ENCODE measurements around the gene LTC4S. TPM values are rescaled to one million over a fixed set of nuclear protein-coding genes. Genes with fewer than 3 reads are reported as not detected.

LTC4S gene
- total and polyA plus RNA-seq, 2 experiments from 2014 or later = 5.8 to 10.1 TPM

DNA sequence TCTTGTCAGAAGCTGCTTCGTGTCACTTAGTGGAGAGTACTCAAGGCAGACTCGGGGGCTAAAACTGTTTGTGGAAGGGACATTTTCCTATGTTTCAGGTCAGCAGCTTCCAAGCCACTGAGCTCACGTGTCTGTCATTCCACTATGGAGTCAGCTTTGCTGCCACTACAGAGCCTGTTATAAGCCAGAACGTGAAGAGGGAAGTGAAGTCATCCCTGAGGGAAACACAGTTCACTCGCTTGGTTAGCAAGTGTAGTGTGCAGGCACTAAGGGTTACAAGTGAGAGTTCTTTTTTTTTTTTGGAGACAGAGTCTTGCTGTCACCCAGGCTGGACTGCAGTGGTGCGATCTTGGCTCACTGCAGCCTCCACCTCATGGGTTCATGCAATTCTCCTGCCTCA is 24.5 kb upstream of the LTC4S start (continued):
- TF ChIP-seq, protein P1, sequence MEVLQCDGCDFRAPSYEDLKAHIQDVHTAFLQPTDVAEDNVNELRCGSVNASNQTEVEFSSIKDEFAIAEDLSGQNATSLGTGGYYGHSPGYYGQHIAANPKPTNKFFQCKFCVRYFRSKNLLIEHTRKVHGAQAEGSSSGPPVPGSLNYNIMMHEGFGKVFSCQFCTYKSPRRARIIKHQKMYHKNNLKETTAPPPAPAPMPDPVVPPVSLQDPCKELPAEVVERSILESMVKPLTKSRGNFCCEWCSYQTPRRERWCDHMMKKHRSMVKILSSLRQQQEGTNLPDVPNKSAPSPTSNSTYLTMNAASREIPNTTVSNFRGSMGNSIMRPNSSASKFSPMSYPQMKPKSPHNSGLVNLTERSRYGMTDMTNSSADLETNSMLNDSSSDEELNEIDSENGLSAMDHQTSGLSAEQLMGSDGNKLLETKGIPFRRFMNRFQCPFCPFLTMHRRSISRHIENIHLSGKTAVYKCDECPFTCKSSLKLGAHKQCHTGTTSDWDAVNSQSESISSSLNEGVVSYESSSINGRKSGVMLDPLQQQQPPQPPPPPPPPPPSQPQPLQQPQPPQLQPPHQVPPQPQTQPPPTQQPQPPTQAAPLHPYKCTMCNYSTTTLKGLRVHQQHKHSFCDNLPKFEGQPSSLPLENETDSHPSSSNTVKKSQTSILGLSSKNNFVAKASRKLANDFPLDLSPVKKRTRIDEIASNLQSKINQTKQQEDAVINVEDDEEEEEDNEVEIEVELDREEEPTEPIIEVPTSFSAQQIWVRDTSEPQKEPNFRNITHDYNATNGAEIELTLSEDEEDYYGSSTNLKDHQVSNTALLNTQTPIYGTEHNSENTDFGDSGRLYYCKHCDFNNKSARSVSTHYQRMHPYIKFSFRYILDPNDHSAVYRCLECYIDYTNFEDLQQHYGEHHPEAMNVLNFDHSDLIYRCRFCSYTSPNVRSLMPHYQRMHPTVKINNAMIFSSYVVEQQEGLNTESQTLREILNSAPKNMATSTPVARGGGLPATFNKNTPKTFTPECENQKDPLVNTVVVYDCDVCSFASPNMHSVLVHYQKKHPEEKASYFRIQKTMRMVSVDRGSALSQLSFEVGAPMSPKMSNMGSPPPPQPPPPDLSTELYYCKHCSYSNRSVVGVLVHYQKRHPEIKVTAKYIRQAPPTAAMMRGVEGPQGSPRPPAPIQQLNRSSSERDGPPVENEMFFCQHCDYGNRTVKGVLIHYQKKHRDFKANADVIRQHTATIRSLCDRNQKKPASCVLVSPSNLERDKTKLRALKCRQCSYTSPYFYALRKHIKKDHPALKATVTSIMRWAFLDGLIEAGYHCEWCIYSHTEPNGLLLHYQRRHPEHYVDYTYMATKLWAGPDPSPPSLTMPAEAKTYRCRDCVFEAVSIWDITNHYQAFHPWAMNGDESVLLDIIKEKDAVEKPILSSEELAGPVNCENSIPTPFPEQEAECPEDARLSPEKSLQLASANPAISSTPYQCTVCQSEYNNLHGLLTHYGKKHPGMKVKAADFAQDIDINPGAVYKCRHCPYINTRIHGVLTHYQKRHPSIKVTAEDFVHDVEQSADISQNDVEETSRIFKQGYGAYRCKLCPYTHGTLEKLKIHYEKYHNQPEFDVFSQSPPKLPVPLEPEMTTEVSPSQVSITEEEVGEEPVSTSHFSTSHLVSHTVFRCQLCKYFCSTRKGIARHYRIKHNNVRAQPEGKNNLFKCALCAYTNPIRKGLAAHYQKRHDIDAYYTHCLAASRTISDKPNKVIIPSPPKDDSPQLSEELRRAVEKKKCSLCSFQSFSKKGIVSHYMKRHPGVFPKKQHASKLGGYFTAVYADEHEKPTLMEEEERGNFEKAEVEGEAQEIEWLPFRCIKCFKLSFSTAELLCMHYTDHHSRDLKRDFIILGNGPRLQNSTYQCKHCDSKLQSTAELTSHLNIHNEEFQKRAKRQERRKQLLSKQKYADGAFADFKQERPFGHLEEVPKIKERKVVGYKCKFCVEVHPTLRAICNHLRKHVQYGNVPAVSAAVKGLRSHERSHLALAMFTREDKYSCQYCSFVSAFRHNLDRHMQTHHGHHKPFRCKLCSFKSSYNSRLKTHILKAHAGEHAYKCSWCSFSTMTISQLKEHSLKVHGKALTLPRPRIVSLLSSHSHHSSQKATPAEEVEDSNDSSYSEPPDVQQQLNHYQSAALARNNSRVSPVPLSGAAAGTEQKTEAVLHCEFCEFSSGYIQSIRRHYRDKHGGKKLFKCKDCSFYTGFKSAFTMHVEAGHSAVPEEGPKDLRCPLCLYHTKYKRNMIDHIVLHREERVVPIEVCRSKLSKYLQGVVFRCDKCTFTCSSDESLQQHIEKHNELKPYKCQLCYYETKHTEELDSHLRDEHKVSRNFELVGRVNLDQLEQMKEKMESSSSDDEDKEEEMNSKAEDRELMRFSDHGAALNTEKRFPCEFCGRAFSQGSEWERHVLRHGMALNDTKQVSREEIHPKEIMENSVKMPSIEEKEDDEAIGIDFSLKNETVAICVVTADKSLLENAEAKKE (CRISPR knock-in tag; IDR thresholded peaks at IDR 0.05) = no peak
- TF ChIP-seq ZNF331 (CRISPR knock-in tag; IDR thresholded peaks at IDR 0.05; ENCODE audit: low read depth) (no peak), JUNB (IDR thresholded peaks at IDR 0.05; ENCODE audit: unreplicated experiment) (no peak), EZH2phosphoT487 (IDR thresholded peaks at IDR 0.05; ENCODE audit: unreplicated experiment) (no peak)

DNA sequence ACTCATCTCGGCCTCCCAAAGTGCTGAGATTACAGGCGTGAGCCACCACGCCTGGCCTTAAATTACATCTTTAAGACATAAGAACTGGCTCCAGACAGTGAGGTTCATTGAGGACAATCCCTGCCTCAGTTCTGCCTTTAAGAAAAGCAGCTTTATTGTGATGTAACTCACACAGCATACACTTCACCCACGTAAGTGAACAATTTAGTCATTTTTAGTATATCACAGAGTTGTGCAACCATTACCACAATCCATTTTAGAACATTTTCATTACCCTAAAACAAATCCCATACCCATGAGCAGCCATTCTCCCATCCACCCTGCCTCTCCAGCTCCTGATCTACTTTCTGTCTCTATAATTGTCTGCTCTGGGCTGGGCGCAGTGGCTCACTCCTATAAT is 24.0 kb upstream of the LTC4S start:
- Histone ChIP-seq H3K9me2 (ENCODE audit: insufficient read depth) (no peaks in the 10 kb centered on the region), H3K27ac (ENCODE audit: low read depth) (no peak overlapping the region), H3K4me2 (no peak overlapping the region), H3F3A (replicated peaks; ENCODE audit: low read depth) (peaks cover 29% of the 10 kb centered on the region; the same call in 1 of the 2 replicates), H3K36me3 (ENCODE audit: insufficient read depth) (peaks cover 52% of the 10 kb centered on the region), H2AFZ (no peak overlapping the region), H3K4me3 (no peak overlapping the region), H4K20me1 (replicated peaks; ENCODE audit: insufficient read depth) (peaks cover 20% of the 10 kb centered on the region; the same call in 1 of the 2 replicates), H3K27me3 (ENCODE audit: insufficient read depth) (no peaks in the 10 kb centered on the region), H3K4me1 (ENCODE audit: insufficient read depth) (no peaks in the 10 kb centered on the region), H3K79me2 (replicated peaks; ENCODE audit: insufficient read depth) (peaks cover 28% of the 10 kb centered on the region)
- H3K9me3 Mint-ChIP-seq = no peaks in the 10 kb centered on the region
- DNase-seq (ENCODE audit: low spot score) (no peak), ATAC-seq (no peak)
- H3K4me3 Mint-ChIP-seq = no peak overlapping the region
- peaks cover 8% of the 10 kb centered on the region for H3K27me3 Mint-ChIP-seq (ENCODE audit: insufficient read depth, low read depth, poor library complexity)
- no peak overlapping the region for H3K27ac Mint-ChIP-seq
- peaks cover 7% of the 10 kb centered on the region; the same call in 2 of the 3 replicates for H3K4me1 Mint-ChIP-seq
- H3K36me3 Mint-ChIP-seq (ENCODE audit: low read depth) = peaks cover 88% of the 10 kb centered on the region
- TF ChIP-seq JUNB (IDR thresholded peaks at IDR 0.05; ENCODE audit: unreplicated experiment) (no peak), EZH2phosphoT487 (IDR thresholded peaks at IDR 0.05; ENCODE audit: unreplicated experiment) (no peak), POLR2AphosphoS5 (IDR thresholded peaks at IDR 0.05; ENCODE audit: low read depth) (no peak)
- TF ChIP-seq, protein P2, sequence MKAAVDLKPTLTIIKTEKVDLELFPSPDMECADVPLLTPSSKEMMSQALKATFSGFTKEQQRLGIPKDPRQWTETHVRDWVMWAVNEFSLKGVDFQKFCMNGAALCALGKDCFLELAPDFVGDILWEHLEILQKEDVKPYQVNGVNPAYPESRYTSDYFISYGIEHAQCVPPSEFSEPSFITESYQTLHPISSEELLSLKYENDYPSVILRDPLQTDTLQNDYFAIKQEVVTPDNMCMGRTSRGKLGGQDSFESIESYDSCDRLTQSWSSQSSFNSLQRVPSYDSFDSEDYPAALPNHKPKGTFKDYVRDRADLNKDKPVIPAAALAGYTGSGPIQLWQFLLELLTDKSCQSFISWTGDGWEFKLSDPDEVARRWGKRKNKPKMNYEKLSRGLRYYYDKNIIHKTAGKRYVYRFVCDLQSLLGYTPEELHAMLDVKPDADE (IDR thresholded peaks at IDR 0.05) = no peak
- TF ChIP-seq, protein P3, sequence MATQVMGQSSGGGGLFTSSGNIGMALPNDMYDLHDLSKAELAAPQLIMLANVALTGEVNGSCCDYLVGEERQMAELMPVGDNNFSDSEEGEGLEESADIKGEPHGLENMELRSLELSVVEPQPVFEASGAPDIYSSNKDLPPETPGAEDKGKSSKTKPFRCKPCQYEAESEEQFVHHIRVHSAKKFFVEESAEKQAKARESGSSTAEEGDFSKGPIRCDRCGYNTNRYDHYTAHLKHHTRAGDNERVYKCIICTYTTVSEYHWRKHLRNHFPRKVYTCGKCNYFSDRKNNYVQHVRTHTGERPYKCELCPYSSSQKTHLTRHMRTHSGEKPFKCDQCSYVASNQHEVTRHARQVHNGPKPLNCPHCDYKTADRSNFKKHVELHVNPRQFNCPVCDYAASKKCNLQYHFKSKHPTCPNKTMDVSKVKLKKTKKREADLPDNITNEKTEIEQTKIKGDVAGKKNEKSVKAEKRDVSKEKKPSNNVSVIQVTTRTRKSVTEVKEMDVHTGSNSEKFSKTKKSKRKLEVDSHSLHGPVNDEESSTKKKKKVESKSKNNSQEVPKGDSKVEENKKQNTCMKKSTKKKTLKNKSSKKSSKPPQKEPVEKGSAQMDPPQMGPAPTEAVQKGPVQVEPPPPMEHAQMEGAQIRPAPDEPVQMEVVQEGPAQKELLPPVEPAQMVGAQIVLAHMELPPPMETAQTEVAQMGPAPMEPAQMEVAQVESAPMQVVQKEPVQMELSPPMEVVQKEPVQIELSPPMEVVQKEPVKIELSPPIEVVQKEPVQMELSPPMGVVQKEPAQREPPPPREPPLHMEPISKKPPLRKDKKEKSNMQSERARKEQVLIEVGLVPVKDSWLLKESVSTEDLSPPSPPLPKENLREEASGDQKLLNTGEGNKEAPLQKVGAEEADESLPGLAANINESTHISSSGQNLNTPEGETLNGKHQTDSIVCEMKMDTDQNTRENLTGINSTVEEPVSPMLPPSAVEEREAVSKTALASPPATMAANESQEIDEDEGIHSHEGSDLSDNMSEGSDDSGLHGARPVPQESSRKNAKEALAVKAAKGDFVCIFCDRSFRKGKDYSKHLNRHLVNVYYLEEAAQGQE (IDR thresholded peaks at IDR 0.05; ENCODE audit: unreplicated experiment) = no peak
